Kidney epithelial cell (primary cell): ENCODE results near the gene PIKFYVE. TPM values are rescaled to one million over a fixed set of nuclear protein-coding genes. Genes with fewer than 3 reads are reported as not detected.
A peak's percentile ranks its signal among the peaks of the same experiment; 100 is the strongest.

Source experiments
- DNase-seq: peaks from one replicate; pipeline ENCODE4 v3.0.0-alpha.2; 2010; ENCODE audit warnings: low read depth
- H3K27me3 ChIP-seq: 2 replicates; pipeline ENCODE4 v1.6.0; 2011; ENCODE audit warnings: low read length; ENCODE audit not compliant: control insufficient read depth, insufficient read depth
- H3K36me3 ChIP-seq: 2 replicates; pipeline ENCODE4 v1.5.1; 2011; ENCODE audit warnings: low read length; ENCODE audit not compliant: control insufficient read depth, insufficient read depth
- H3K4me3 ChIP-seq: 2 replicates; pipeline ENCODE4 v1.5.1; 2011; ENCODE audit warnings: low read depth, mild to moderate bottlenecking, control low read depth, low read length
- total RNA-seq: library from RNA; depleted of rRNA; stranded (reverse); fragments of >200 nt; gene quantifications from 2 replicates; pipeline ENCODE4 v1.2.3, GENCODE V29; 2015
- TF ChIP-seq, protein P1 (sequence below): IDR thresholded peaks from 2 replicates; pipeline ENCODE4 v1.5.1; 2011; ENCODE audit warnings: mild to moderate bottlenecking, moderate library complexity, low read length, control low read depth, inconsistent platforms; ENCODE audit not compliant: insufficient read depth, poor library complexity, severe bottlenecking

Gene PIKFYVE
- total RNA-seq, 1 donor from 2014 or later, result 29.1 TPM

DNA sequence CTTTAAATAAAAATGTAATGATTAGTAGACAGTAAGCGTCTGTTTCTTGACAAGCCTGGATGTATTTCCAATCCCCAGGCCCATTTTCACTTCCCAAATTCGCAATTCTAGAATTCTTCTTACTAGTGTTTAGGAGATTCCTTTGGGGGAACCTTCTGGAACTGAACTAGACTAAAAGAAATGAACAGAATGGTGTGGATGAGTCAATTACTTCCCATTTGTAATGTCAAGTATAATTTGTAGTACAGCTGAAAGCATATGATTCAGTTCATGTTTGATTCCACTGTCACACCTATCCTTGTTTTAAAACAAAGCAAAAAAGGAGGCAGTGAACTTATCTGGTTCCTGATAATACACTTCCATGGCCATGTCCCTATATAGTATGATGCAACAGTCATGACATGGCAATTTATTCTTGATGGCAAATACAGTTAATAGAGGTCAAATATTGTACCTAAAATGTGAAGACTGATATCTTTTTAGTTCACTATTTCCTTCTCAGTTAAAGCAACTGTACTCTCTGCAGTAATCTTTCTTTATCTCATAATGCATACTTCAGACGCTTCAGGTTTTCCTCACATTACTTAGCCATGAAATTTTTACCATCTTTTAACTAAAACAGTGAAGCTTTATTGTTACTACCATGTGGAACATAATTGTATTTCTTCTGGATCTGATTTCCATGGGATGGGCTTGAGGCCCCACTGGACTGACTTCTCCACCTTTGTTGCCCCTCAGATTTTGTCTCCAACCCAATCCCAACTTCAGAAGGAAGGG, 13.2 kb upstream of the PIKFYVE start:
- H3K36me3 ChIP-seq, result peaks cover 2% of the 10 kb centered on the region
- DNase-seq, result no peak
- H3K4me3 ChIP-seq, result no peak overlapping the region
- H3K27me3 ChIP-seq, result no peaks in the 10 kb centered on the region
- TF ChIP-seq, protein P1, sequence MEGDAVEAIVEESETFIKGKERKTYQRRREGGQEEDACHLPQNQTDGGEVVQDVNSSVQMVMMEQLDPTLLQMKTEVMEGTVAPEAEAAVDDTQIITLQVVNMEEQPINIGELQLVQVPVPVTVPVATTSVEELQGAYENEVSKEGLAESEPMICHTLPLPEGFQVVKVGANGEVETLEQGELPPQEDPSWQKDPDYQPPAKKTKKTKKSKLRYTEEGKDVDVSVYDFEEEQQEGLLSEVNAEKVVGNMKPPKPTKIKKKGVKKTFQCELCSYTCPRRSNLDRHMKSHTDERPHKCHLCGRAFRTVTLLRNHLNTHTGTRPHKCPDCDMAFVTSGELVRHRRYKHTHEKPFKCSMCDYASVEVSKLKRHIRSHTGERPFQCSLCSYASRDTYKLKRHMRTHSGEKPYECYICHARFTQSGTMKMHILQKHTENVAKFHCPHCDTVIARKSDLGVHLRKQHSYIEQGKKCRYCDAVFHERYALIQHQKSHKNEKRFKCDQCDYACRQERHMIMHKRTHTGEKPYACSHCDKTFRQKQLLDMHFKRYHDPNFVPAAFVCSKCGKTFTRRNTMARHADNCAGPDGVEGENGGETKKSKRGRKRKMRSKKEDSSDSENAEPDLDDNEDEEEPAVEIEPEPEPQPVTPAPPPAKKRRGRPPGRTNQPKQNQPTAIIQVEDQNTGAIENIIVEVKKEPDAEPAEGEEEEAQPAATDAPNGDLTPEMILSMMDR, result no peak

DNA sequence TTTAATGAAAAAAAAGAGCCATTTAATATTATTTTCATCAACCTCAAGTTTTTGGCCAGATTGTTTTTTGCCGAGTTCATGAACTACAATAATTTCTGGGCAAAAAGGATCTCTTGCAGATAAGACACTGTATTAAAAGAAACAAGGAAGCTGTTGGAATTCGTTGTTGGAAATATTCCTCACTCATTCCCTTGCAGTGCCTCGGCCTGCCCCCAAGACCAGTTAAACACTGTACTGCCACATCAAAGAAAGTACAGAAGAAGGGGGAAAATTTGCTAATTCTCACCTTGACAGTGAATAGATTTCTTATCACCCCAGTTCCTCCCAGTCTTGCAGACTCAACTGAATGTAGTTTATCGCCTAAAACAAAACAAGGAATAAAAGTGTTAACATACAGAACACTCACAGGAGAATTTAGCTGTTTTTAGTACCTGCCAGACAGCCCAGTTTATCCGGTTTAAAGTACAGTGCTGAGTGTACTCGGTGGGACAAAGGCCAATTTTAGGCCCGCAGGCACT, 12.4 kb upstream of the PIKFYVE start:
- TF ChIP-seq, protein P1, result no peak
- DNase-seq, result no peak
- H3K36me3 ChIP-seq, result peaks cover under 1% of the 10 kb centered on the region
- no peaks in the 10 kb centered on the region for H3K27me3 ChIP-seq
- H3K4me3 ChIP-seq, result peak overlapping the region; percentile 64

DNA sequence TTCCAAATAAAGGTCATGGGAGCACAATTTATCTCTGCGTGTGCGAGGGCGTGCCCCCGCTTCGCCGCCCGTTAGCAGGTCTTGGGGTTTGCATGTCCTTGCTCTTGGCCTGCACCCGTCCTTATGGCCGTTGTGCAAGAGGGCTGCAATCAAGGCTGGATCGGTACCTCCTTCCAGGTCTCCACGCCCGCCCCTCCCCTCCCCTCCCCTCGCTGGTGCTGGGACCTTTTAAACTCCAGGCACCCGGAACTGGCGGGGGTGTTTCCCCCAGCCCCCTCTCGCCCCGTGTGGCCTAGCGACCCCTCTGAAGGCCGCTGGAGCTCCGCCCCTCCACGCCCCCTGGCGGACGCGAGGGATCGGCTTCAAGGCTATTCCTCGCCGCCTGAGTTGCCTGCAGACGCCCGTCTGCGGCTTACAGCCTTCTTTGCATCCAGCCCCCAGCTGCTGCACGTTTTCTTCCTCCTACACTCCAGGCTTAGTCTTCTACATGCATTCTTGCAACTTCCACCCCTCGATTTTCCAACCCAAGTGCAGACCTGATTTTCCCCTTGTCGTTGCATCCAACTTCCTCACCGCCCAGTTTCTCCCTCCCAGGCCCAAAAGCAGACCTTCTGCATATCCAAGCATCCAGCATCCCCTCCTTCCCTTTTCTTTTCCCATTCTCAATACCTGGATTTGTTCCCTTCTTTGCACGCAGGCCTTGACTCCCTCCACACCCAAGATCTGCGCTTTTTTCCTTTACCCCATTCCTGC, 11.8 kb upstream of the PIKFYVE start:
- H3K36me3 ChIP-seq, result no peaks in the 10 kb centered on the region
- peak overlapping the region; percentile 64 for H3K4me3 ChIP-seq
- TF ChIP-seq, protein P1, result peak; percentile 95
- no peak for DNase-seq
- no peaks in the 10 kb centered on the region for H3K27me3 ChIP-seq

DNA sequence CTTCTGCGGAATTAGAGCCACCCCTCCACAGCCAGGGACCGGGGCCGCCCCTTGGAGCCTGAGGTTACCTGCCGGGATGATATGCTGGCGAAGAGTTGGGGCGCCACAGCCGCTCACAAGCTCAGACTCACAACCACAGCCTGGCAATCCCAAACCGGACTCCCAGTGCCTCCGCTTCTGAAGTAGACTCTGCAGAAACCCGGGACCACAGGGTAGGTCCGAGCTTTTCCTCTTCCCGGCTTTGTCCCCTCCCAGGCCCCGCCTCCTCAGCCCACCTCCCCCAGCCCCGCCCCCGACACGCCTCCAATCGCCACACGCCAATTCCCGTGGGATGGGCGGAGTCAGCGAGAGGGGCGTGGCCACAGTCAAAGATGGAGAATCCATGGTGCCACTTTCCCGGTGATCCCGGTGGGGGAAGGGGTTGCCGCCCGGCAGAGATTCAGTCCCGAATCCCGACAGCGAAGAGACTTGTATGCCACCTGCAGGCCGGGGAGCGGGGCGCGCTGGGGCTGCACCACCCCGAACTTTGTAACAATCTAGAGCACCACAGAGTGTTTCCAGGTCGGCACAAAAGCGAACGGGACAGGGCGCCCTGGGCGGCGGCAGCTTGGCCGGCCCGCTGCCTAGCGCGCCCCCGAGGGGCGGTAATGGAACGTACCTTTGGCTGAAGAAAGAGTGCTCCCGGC, 11.0 kb upstream of the PIKFYVE start, which contains the start of gene IDH1:
Gene IDH1 (minus strand): TSS at position 201 of the 686 bp plus-strand sequence. CDS start 3,520 bp downstream, outside the sequence.
- peak within 1 kb of the TSS; percentile 64 for H3K4me3 ChIP-seq
- TF ChIP-seq, protein P1, result peak; percentile 56
- H3K27me3 ChIP-seq, result no peaks in the 10 kb centered on the region
- no peaks in the 10 kb centered on the region for H3K36me3 ChIP-seq
- DNase-seq, result peak; percentile 56

DNA sequence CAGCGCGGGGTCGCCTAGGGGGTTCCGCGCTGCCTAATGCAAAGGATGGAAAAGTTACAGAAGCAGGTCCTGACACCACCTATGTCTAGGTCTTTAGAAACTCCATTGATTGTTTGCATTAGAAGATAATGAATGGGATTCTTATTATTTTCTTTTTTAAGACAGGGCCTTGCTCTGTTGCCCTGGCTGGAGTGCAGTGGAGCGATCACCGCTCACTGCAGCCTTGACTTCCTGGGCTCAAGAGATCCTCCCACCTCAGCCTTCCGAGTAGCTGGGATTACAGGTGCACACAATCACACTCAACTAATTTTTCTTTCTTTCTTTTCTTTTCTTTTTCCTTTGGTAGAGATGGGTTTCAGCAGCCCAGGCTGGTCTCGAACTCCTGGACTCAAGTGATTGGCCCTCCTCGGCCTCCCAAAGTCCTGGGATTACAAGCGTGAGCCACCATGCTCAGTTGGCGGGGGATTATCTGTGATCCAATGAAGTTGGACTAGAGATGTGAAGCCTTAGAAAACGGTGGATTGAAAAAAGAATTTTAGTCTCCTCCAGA, 10.4 kb upstream of the PIKFYVE start:
- peak overlapping the region; percentile 64 for H3K4me3 ChIP-seq
- H3K36me3 ChIP-seq, result no peaks in the 10 kb centered on the region
- TF ChIP-seq, protein P1, result no peak
- DNase-seq, result no peak
- H3K27me3 ChIP-seq, result no peaks in the 10 kb centered on the region
